NOMO-1 treated with DMSO at 0.1 percent for 48 hours (cell line): Measurements from ENCODE around the gene SIK3.
A peak's percentile ranks its signal among the peaks of the same experiment; 100 is the strongest.

Experiments
- DNase-seq: peaks from one replicate; lab custom pipeline; 2025; ENCODE audit not compliant: unreplicated experiment; lab: John Stamatoyannopoulos, UW

The SIK3 gene

DNA sequence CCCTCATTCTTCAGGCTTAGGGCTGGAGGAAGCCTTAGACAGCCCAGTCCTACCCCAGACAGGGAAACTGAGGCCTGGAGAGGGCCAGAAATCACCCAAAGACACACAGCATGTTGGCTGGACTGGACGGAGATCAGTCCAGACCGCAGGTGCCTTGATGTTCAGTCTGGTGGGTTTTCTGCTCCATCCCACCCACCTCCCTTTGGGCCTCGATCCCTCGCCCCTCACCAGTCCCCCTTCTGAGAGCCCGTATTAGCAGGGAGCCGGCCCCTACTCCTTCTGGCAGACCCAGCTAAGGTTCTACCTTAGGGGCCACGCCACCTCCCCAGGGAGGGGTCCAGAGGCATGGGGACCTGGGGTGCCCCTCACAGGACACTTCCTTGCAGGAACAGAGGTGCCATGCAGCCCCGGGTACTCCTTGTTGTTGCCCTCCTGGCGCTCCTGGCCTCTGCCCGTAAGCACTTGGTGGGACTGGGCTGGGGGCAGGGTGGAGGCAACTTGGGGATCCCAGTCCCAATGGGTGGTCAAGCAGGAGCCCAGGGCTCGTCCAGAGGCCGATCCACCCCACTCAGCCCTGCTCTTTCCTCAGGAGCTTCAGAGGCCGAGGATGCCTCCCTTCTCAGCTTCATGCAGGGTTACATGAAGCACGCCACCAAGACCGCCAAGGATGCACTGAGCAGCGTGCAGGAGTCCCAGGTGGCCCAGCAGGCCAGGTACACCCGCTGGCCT lies 267.9 kb downstream of the SIK3 start:
- no peak for DNase-seq

- no peak for DNase-seq
Observed at GRCh38 chr11:116829525-116830183, 268.6 kb downstream of the SIK3 start, which contains the start of gene APOC3. Gene APOC3 (plus strand): TSS chr11:116829907. CDS start chr11:116830583, 676 bp downstream.

DNA sequence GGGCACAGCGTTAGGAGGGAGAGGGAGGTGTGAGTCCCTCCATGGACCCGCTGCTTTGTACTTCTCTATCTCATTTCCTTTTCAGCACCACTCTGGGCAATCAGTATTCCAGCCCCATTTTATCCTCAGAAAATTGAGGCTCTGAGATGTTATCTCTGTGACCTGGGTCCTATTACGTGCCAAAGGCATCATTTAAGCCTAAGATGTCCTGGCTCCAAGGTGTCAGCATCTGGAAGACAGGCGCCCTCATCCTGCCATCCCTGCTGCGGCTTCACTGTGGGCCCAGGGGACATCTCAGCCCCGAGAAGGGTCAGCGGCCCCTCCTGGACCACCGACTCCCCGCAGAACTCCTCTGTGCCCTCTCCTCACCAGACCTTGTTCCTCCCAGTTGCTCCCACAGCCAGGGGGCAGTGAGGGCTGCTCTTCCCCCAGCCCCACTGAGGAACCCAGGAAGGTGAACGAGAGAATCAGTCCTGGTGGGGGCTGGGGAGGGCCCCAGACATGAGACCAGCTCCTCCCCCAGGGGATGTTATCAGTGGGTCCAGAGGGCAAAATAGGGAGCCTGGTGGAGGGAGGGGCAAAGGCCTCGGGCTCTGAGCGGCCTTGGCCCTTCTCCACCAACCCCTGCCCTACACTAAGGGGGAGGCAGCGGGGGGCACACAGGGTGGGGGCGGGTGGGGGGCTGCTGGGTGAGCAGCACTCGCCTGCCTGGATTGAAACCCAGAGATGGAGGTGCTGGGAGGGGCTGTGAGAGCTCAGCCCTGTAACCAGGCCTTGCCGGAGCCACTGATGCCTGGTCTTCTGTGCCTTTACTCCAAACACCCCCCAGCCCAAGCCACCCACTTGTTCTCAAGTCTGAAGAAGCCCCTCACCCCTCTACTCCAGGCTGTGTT lies 269.4 kb downstream of the SIK3 start:
- no peak for DNase-seq

DNA sequence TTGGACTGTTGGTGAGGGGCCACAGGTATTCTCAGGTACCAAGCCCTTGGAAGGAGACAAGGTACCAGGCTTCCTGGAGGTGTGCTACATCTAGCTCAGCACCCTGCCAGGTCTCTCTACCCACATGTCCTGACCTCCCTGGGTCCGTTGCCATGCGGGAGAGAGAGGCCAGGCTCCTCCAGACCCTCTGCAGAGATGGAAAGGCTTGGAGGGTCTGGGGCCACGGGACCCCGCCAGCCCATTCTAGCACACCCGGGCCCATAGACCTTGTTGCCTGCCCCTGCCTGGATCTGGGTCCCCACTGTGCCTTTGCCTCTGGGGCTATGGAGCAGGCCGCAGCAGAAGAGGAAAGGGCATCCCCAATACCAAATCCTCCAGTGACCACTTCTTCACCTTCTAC lies 270.8 kb downstream of the SIK3 start:
- no peak for DNase-seq

DNA sequence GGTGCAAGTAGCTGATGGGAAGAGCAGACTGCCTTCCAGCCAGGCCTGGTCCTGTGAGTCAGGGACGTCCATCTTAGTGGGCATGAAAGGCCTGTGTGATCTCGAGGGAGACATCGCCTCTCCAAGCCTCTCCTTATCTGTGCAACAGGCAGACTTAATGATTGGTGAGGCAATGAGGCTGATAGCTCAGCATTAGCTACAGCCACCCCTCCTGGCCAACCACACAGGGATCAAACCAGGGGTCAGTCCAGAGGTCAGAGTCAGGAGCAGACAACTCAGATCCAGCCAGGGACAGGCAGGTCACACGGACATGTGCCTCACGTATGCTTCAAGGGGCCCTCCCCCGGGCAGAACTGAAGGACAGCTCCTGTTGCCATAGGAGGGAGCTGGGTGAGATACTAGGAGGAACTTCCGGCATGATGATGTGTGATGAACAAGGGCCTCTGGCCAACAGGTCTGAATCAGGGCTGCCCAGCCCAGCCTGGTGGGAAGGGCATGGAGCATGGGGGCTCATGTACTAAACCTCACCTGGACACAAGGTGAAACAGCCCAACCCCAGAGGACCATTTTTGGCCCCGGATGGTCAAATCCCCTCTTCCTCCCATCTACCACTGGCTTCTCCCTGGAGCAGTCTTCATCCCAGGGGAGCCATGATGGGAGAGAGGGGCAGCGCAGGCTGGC lies 271.3 kb downstream of the SIK3 start:
- DNase-seq, result no peak

DNA sequence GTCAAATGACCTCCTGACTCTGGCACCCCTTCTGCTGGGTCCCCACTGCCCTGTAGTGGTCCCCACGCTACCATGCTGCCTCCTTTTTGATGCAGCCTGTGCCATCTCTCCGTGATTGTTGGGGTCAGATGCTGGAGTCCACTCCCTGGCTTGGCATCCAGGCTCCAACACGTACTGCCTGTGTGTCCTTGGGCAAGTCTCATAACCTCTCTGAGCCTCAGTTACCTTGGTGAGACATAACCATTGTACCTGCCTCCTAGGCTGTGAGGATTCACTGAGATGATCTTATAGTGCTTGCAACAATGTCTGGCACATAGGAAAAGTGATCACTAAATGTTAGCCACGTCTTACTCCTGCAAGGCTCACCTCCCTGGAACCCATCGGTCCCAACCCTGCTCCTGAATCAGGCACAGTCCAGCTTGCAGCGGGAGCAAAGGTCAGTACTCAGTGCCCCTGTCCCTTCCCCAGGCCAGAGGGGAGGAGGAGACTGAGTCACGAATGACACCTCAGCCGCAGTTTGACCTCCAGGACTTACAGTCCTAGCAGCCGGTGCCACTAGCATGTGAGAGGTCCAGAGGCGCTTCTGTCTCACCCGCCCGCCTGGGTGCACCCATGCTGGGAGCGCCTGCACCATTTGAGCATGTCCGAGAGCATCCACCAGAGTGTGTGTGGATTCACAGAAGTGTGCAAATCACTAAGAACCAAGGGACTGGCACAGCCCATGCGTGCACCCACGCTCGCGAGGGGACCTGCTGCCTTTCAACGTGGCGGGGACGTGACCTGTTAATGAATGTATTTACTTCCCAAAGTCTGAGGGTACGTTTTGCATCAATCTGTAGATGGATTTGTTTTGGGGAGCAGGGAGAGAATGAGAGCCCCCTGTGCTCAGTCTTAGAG lies 272.1 kb downstream of the SIK3 start:
- DNase-seq, result no peak

GRCh38 chr11:116825434-116825833 lies 272.8 kb downstream of the SIK3 start:
- no peak for DNase-seq

GRCh38 chr11:116823031-116823843 lies 275.0 kb downstream of the SIK3 start, which contains the start of gene APOA4:
Gene APOA4 (minus strand): TSS chr11:116823304. CDS start chr11:116823191, 113 bp downstream.
- DNase-seq, result no peak

GRCh38 chr11:116822575-116822974 lies 275.7 kb downstream of the SIK3 start:
- no peak for DNase-seq

- DNase-seq, result no peak
Observed at GRCh38 chr11:116821050-116821918, 276.9 kb downstream of the SIK3 start.

GRCh38 chr11:116819049-116819448 lies 279.2 kb downstream of the SIK3 start:
- DNase-seq, result no peak

DNA sequence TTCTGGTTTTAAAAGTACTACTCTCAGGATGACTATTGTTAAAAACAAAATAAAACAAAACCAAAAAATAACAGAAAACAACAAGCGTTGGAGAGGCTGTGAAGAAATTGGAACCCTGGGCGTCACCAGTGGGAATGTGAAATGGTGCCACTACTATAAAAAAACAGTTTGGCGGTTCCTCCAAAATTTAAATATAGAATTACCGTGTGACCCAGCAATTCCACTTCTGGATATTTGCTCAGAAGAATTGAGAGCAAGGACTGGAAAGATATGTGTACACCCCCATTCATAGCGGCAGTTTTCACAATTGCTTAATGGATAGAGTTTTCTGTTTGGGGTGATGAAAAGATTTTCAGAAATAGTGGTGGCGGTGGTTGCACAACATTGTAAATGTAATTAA lies 283.7 kb downstream of the SIK3 start:
- DNase-seq, result peak; percentile 27

- no peak for DNase-seq
Observed at GRCh38 chr11:116813781-116814471, 284.3 kb downstream of the SIK3 start.

DNA sequence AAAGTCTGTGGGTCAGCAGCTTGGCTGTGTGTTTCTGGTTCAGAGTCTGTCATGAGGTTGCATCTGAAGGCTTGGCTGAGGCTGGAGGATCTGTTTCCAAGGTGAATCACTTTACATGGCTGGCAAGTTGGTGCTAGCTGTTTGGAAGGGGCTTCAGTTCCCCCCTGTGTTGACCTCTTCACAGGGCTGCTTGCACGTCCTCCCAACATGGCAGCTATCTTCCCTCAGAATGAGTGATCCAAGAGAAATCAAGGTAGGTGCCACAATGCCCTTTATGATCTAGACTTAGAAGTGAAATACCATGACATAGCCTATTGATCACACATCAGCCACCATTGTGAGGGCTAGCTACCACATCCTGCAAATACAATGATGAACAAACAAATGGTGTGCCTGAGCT lies 285.1 kb downstream of the SIK3 start:
- no peak for DNase-seq

DNA sequence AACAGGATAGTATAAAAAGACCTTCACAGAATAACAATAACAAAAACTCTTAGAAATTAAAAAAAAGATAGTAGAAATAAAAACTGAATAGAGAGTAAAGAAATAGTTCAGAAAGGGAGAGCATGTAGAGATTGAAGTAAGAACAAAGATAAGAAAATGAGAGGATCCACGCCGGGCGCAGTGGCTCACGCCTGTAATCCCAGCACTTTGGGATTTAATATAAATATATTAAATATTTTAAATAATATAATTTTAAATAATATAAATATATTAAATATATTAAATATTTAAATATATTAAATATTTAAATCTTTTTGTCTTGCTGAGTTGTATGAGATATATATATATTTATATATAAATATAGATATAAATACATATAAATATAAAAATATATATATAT lies 286.1 kb downstream of the SIK3 start:
- no peak for DNase-seq

DNA sequence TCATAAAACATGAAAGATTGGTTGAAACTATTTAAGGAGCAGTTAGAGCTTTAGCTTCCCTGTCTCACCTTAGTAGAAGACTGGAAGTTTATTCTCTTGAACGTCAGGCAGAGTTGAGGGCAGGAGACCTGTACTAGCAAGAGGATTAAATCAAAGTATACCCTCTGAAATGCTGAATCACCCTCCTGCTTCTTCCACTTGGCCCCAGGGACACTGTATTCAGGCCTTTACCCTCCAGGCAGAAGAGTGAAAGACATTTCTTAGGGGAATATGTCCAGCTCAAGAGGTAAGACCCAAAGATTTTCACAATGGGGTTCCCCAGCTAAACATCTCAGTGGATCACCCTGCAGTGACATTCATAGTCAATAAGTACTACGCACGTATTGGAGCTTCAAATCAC lies 287.0 kb downstream of the SIK3 start:
- no peak for DNase-seq
